NK-92 (cell line): ENCODE measurements around the gene EPB41L2.

Source experiments
- DNase-seq: peaks from one replicate; lab custom pipeline; 2025; ENCODE audit not compliant: unreplicated experiment; lab: John Stamatoyannopoulos, UW

Gene EPB41L2

GRCh38 chr6:130980310-130981032 is 82.6 kb downstream of the EPB41L2 start:
- no peak for DNase-seq

- no peak for DNase-seq
Measured at GRCh38 chr6:130978660-130979396, 84.2 kb downstream of the EPB41L2 start.

- no peak for DNase-seq
Measured at GRCh38 chr6:130978180-130978579, 84.9 kb downstream of the EPB41L2 start.

- DNase-seq, result no peak
Measured at GRCh38 chr6:130975325-130975724, 87.7 kb downstream of the EPB41L2 start.

GRCh38 chr6:130973521-130974277 is 89.3 kb downstream of the EPB41L2 start:
- no peak for DNase-seq

- DNase-seq, result no peak
Measured at GRCh38 chr6:130971504-130971903, 91.5 kb downstream of the EPB41L2 start.

GRCh38 chr6:130970839-130971410 is 92.1 kb downstream of the EPB41L2 start:
- no peak for DNase-seq

- no peak for DNase-seq
Measured at GRCh38 chr6:130969791-130970491, 93.1 kb downstream of the EPB41L2 start.

- no peak for DNase-seq
Measured at GRCh38 chr6:130969166-130969565, 93.9 kb downstream of the EPB41L2 start.

- DNase-seq, result no peak
Measured at GRCh38 chr6:130968476-130968875, 94.6 kb downstream of the EPB41L2 start.

GRCh38 chr6:130967502-130968445 is 95.3 kb downstream of the EPB41L2 start:
- DNase-seq, result no peak

- no peak for DNase-seq
Measured at GRCh38 chr6:130966344-130966980, 96.6 kb downstream of the EPB41L2 start.

GRCh38 chr6:130965656-130966055 is 97.4 kb downstream of the EPB41L2 start:
- no peak for DNase-seq

GRCh38 chr6:130964808-130965604 is 98.0 kb downstream of the EPB41L2 start:
- no peak for DNase-seq

GRCh38 chr6:130964289-130964688 is 98.8 kb downstream of the EPB41L2 start:
- no peak for DNase-seq

- no peak for DNase-seq
Measured at GRCh38 chr6:130962966-130963365, 100.1 kb downstream of the EPB41L2 start.

- DNase-seq, result no peak
Measured at GRCh38 chr6:130961148-130961547, 101.9 kb downstream of the EPB41L2 start.

GRCh38 chr6:130959951-130960350 is 103.1 kb downstream of the EPB41L2 start:
- no peak for DNase-seq
